NB4 (cell line): ENCODE results near the gene RAB11FIP3.

Experiments
- DNase-seq: peaks from one replicate; pipeline ENCODE4 v3.0.0; 2010; ENCODE audit warnings: low read depth
- H3K4me3 ChIP-seq: one replicate; pipeline ENCODE4 v1.5.1; 2011; ENCODE audit warnings: mild to moderate bottlenecking, low read depth, low read length, moderate library complexity
- MYC ChIP-seq: IDR thresholded peaks from 2 replicates; pipeline ENCODE4 v1.6.1; 2011; ENCODE audit warnings: low read depth, low read length
- POLR2A ChIP-seq: IDR thresholded peaks from 2 replicates; pipeline ENCODE4 v1.6.1; 2011; ENCODE audit warnings: mild to moderate bottlenecking; ENCODE audit not compliant: insufficient read length; ENCODE audit errors: extremely low read depth
- TF ChIP-seq, protein P1 (sequence below): IDR thresholded peaks from one replicate; pipeline ENCODE4 v1.5.1; 2012; ENCODE audit warnings: low read depth, low read length
- TF ChIP-seq, protein P2 (sequence below): IDR thresholded peaks from 2 replicates; pipeline ENCODE4 v1.6.1; 2011; ENCODE audit warnings: low read depth, low read length

RAB11FIP3 gene

DNA sequence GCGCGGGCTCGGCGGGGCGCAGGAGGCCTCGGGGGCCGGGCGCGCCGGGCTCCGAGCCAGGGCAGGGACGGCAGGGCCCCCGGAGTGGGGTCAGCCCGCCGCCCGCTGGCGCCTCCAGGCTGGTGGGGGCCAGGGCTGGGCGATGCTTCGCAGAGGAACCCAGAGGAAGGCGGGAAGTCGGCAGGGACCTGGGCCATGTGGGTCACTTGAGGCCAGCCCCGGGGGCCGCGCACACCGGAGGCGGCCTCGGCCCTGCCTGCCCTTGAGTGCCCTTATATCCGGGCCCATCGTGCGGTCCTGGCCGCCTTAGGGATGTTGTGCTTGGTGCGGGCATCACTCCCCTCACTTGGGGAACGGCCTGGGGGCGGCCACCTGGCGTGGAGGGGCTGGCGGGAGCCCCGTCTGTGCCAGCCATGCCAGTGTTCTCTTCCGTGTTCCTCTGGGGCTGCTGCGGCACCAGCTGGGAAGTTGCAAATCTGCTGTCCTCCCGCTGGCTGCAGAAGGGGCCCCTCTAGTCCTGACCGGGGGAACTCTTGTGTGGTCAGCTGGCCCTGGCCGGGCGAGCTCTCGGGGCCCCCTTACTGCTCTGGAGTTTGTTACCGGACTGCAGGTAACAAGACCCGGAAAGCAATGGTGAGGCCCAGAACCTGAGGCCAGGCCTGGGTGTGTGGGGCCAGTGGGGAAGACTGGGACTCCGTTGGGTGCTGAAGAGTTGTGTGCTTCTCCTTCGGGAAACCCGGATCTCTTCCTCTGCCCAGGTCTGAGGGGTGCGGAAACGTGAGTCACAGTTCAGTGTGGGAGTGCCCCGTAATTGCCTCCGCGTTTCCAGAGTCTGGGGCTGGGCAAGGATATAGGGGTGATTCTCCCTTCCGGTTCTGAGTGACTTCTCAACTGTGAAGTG lies 102.9 kb downstream of the RAB11FIP3 start:
- H3K4me3 ChIP-seq = peak overlapping the region; percentile 79
- TF ChIP-seq MYC = no peak
- TF ChIP-seq POLR2A = no peak
- TF ChIP-seq, protein P1, sequence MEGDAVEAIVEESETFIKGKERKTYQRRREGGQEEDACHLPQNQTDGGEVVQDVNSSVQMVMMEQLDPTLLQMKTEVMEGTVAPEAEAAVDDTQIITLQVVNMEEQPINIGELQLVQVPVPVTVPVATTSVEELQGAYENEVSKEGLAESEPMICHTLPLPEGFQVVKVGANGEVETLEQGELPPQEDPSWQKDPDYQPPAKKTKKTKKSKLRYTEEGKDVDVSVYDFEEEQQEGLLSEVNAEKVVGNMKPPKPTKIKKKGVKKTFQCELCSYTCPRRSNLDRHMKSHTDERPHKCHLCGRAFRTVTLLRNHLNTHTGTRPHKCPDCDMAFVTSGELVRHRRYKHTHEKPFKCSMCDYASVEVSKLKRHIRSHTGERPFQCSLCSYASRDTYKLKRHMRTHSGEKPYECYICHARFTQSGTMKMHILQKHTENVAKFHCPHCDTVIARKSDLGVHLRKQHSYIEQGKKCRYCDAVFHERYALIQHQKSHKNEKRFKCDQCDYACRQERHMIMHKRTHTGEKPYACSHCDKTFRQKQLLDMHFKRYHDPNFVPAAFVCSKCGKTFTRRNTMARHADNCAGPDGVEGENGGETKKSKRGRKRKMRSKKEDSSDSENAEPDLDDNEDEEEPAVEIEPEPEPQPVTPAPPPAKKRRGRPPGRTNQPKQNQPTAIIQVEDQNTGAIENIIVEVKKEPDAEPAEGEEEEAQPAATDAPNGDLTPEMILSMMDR = no peak
- TF ChIP-seq, protein P2, sequence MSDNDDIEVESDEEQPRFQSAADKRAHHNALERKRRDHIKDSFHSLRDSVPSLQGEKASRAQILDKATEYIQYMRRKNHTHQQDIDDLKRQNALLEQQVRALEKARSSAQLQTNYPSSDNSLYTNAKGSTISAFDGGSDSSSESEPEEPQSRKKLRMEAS = peak; percentile 39
- DNase-seq = peak; percentile 86

DNA sequence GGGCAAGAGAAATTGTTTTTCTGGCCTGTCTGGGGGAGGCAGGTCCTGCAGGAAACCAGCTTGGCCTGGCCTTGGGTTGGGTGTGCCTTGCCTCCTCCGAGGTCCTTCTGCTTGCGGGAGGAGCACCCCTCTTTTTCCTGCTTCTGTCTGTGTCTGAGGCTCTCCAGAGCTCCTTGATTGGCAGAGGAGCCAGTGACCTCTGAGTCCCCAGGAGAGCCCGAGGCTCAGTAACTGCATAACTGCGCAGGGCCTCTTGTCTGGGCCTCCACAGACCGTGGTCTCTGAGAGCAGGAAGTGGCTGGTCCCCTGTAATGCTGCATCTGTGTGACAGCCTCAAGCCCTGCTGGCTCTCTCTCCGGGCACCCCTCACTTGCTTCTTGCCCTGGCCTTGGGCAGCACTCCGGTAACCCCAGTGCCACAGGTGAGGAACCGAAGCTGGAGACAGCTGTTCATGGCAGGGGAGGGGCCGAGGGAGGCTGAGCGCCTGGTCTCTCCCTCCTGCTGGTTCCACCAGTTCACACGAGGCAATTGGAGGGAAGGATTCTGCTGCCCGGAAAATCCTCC lies 103.6 kb downstream of the RAB11FIP3 start:
- TF ChIP-seq, protein P1 = no peak
- TF ChIP-seq POLR2A = no peak
- peak overlapping the region; percentile 79 for H3K4me3 ChIP-seq
- no peak for DNase-seq

DNA sequence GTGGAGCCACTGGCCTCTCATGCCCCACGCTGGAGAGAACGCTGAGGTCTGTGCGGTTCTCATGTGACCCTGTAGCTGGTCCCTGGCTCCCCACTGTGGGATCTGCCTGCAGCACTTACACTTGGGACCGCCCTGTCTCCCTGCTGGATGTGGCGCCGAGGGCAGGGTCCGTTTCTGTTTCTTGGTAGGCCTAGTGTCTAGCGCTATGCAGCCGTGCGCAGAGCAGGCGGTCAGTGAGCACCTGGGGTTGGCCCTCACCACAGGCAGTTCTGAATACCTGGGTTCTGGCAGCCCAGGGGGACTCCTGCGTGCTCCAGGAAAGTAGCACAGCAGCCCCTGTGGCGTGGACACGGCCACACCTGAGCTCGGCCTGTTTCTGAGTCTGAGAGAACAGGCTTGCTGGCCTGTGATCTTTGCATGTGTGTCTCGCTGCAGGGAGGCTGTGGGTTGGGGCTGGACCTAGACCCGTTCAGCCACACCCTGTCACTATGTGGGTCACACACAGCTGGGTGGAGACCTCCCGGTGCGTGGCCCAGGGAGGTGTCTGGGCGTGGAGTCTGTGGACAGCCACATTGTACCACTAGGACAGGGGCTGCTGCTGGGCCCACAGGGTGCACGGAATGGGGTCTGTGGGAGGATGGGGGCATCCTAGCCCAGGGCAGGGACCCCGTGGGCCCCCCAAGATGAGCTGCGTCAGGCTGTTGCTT lies 104.8 kb downstream of the RAB11FIP3 start:
- no peak overlapping the region for H3K4me3 ChIP-seq
- TF ChIP-seq, protein P1 = no peak
- TF ChIP-seq POLR2A = no peak
- TF ChIP-seq, protein P2 = no peak
- TF ChIP-seq MYC = no peak
- no peak for DNase-seq

DNA sequence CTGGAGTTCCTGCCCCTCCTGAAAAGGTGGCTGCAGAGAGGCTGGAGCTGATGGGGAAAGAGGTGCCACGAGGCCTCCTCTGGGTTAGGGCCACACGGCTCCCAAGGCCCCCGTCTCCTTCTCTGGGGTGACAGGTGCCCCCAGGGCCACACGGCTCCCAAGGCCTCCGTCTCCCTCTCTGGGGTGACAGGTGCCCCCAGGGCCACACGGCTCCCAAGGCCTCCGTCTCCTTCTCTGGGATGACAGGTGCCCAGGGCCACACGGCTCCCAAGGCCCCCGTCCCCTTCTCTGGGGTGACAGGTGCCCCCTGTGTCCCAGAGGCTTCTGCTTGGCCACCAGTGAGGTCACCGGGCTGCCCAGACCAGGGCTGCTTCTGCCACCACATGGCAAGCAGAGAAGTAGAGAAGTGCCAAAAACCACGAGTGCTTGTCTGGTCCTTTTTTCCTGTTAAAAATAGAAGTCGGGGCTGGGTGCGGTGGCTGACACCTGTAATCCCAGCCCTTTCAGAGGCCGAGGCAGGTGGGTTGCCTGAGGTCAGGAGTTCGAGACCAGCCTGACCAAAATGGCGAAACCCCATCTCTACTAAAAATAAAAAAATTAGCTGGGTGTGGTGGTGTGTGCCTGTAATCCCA lies 106.2 kb downstream of the RAB11FIP3 start:
- H3K4me3 ChIP-seq = no peak overlapping the region
- no peak for TF ChIP-seq MYC
- TF ChIP-seq, protein P2 = no peak
- no peak for TF ChIP-seq POLR2A
- TF ChIP-seq, protein P1 = no peak
- DNase-seq = no peak

DNA sequence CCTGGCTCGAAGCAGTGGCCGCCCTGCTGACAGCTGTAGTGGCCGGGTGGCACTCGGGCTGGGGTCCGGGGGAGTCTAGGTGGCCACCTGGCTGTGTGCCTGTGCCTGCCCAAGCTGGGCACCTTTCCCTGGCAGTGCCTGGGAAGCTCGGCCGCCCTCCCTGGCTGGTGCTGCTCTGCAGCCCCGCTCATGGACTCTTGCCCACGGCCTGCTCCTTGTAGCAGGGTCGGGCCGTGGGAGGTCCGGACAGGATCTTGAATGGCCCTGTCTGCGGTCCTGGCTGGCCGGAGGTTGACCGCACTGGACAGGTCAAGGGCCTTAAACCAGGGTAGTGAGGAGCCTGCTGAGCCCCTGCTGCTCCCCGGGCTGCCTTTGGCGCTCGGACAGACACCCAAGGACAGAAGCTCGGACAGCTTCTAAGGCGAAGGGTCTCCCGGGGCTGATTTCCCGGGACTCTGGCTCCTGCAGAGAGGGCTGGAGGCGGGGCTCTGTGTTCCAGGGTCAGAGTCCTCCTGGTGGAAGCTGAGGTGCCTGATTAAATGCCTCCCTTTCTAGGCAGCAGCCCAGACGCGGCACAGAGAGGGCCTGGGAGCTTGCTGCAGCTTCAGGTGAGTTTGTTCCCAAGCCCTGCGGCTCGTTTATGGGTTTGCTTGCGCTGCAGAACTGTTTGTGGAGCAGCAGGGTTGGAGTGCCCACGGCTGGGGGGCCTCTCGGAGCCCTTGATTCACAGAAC lies 108.1 kb downstream of the RAB11FIP3 start:
- TF ChIP-seq, protein P2 = no peak
- TF ChIP-seq MYC (no peak), POLR2A (no peak)
- TF ChIP-seq, protein P1 = no peak
- no peak overlapping the region for H3K4me3 ChIP-seq
- DNase-seq = no peak
